Activated CD4-positive, alpha-beta T cell treated with anti-CD3 and anti-CD28 coated beads for 48 hours (primary cell): ENCODE data around the gene RTEL1.

Source experiments
- DNase-seq: peaks from one replicate; pipeline ENCODE4 v3.0.0-alpha.2; 2020

The RTEL1 gene

GRCh38 chr20:63690898-63691710 lies 33.0 kb downstream of the RTEL1 start:
- DNase-seq = no peak

DNA sequence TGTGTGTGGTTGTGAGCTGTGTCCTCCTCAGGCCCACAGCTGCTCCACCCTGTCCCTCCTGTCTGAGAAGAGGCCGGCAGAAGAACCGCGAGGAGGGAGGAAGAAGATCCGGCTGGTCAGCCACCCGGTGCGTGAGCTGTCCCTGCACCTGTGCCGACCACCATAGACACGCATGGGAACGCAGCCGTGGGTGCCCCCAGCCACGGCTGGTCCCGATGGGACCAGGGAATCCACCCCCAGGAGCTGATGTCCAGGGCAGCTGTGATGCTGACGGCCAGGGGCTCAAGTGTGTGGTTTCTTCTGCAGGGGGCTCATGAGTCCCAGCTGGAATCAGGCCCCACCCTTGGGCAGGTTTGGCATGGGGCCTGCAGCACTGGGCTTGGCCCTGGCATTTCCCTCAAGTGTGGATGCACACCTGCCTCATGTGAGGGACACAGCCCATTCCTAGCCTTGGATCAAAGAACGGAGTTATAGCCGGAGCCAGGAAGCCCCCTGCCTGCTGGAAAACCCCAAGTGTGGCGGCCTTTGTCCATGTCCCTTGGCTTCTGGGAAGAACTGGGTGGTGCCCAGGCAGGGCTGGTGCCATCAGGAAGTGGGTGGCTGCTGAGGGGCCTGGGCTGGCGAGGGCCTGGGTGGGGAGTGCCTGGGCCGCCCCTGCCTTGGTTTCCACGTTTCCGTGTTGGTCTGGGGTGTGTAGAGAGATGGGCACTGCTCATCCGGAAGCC lies 33.8 kb downstream of the RTEL1 start:
- no peak for DNase-seq

DNA sequence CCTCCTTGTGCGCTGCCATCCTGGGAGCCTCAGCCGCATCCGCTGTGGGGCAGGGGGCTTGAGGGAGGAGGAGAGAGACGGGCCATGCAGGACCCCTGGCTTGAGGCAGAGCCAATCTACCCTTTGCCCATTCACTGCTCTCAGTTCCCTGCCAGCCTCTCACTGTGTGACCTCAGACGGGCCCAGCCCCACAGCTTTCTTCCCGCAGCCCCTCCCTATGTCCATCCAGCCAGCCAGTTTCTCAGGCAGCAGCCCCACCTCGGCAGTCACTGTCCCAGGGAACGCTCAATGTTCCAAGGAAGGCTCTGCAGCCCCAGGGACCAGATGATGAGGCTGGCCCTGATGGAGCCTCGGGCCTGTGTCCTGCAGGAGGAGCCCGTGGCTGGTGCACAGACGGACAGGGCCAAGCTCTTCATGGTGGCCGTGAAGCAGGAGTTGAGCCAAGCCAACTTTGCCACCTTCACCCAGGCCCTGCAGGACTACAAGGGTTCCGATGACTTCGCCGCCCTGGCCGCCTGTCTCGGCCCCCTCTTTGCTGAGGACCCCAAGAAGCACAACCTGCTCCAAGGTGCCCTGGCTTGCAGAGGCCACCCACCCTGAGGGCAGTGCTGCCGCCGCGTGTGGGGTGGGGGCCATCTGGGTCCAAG lies 34.4 kb downstream of the RTEL1 start:
- no peak for DNase-seq

- no peak for DNase-seq
Observed at GRCh38 chr20:63693083-63693732, 35.1 kb downstream of the RTEL1 start.

GRCh38 chr20:63693733-63694583 lies 35.8 kb downstream of the RTEL1 start:
- DNase-seq = no peak

DNA sequence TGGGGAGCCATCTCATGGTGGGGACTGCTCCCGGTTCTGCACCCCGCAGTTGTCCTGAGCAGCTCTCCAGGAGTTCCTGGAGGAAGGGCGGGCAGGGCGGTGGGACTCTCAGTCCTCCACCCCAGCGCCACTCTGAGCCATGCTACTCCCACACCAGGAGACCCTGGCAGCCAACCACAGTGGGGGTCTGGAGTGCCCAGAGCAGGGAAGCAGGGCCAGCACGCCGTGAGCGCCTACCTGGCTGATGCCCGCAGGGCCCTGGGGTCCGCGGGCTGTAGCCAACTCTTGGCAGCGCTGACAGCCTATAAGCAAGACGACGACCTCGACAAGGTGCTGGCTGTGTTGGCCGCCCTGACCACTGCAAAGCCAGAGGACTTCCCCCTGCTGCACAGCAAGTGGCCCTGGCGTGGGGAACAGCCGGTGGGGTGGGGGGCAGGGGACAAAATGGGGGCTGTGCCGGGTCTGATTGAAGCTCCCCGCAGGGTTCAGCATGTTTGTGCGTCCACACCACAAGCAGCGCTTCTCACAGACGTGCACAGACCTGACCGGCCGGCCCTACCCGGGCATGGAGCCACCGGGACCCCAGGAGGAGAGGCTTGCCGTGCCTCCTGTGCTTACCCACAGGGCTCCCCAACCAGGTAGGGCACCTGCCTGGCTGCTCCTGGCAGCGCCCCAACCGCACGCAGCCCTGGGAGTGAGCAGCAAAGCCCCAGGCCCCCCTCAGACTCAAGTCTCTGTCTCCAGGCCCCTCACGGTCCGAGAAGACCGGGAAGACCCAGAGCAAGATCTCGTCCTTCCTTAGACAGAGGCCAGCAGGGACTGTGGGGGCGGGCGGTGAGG lies 36.7 kb downstream of the RTEL1 start:
- DNase-seq = no peak

- no peak for DNase-seq
Observed at GRCh38 chr20:63695424-63696305, 37.6 kb downstream of the RTEL1 start.

DNA sequence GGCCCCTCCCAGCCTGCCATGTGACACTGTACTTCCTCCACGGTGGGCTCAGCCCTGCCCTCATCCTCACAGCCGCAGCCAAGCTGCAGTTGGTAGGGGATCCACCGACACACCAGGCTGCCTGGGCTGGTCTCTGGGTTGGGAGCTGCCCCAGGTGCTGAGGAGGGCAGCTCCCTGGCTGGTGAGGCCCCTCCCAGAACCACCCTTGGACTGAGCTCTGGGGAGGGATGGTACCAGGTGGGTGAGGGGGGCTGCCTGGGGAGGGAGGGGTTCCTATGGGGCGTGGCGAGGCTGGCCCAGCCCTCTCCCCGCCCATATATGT lies 38.2 kb downstream of the RTEL1 start:
- DNase-seq = no peak

- no peak for DNase-seq
Observed at GRCh38 chr20:63696628-63697356, 38.7 kb downstream of the RTEL1 start, which contains the start of gene TNFRSF6B. TNFRSF6B (plus strand) TSS chr20:63696652; CDS start chr20:63696768, 116 bp downstream.

DNA sequence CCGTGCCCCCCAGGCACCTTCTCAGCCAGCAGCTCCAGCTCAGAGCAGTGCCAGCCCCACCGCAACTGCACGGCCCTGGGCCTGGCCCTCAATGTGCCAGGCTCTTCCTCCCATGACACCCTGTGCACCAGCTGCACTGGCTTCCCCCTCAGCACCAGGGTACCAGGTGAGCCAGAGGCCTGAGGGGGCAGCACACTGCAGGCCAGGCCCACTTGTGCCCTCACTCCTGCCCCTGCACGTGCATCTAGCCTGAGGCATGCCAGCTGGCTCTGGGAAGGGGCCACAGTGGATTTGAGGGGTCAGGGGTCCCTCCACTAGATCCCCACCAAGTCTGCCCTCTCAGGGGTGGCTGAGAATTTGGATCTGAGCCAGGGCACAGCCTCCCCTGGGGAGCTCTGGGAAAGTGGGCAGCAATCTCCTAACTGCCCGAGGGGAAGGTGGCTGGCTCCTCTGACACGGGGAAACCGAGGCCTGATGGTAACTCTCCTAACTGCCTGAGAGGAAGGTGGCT lies 39.3 kb downstream of the RTEL1 start:
- no peak for DNase-seq

GRCh38 chr20:63697868-63698545 lies 39.9 kb downstream of the RTEL1 start:
- no peak for DNase-seq

- peak; percentile 77 for DNase-seq
Observed at GRCh38 chr20:63698739-63699465, 40.8 kb downstream of the RTEL1 start.

- DNase-seq = peak; percentile 3
Observed at GRCh38 chr20:63699466-63700198, 41.5 kb downstream of the RTEL1 start.

- peak; percentile 8 for DNase-seq
Observed at GRCh38 chr20:63700199-63701050, 42.3 kb downstream of the RTEL1 start.

DNA sequence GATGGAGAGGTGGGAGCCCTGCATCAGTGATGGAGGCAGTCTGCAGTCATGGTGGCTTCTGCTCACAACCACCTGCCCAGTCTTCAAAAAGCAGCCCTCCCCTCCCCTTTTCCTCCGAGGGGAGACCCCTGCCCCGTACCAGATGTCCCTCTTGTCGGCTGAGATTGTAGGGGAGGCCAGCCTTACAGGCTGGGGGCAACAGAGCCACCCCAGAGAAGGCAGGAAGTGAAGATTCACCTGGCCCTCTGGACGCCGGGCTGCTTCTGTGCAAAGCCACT lies 42.9 kb downstream of the RTEL1 start:
- DNase-seq = no peak

- peak; percentile 4 for DNase-seq
Observed at GRCh38 chr20:63701329-63702035, 43.4 kb downstream of the RTEL1 start.
